ENCODE measurements around the gene MAP1LC3B2. TPM values are rescaled to one million over a fixed set of nuclear protein-coding genes. Genes with fewer than 3 reads are reported as not detected.

The MAP1LC3B2 gene
- total RNA-seq, 1 donor from 2014 or later, result 0.46 TPM

GRCh38 chr12:116594325-116595038, 35.3 kb downstream of the MAP1LC3B2 start:
- DNase-seq (ENCODE audit: low read depth, low spot score), result no peak

- no peak for DNase-seq (ENCODE audit: low read depth, low spot score)
These were observed 36.0 kb downstream of the MAP1LC3B2 start for GRCh38 chr12:116595186-116595585.

- no peak for DNase-seq (ENCODE audit: low read depth, low spot score)
These were observed 36.5 kb downstream of the MAP1LC3B2 start for GRCh38 chr12:116595672-116596071.

GRCh38 chr12:116597886-116598285, 38.7 kb downstream of the MAP1LC3B2 start:
- DNase-seq (ENCODE audit: low read depth, low spot score), result no peak

- DNase-seq (ENCODE audit: low read depth, low spot score), result no peak
These were observed 39.4 kb downstream of the MAP1LC3B2 start for GRCh38 chr12:116598311-116599284.

GRCh38 chr12:116599285-116600136, 40.3 kb downstream of the MAP1LC3B2 start:
- DNase-seq (ENCODE audit: low read depth, low spot score), result peak; percentile 37

- no peak for DNase-seq (ENCODE audit: low read depth, low spot score)
These were observed 42.1 kb downstream of the MAP1LC3B2 start for GRCh38 chr12:116600959-116601918.

- no peak for DNase-seq (ENCODE audit: low read depth, low spot score)
These were observed 43.0 kb downstream of the MAP1LC3B2 start for GRCh38 chr12:116601933-116602810.

GRCh38 chr12:116603546-116604177, 44.5 kb downstream of the MAP1LC3B2 start:
- no peak for DNase-seq (ENCODE audit: low read depth, low spot score)

- no peak for DNase-seq (ENCODE audit: low read depth, low spot score)
These were observed 45.2 kb downstream of the MAP1LC3B2 start for GRCh38 chr12:116604178-116604895.

- no peak for DNase-seq (ENCODE audit: low read depth, low spot score)
These were observed 45.9 kb downstream of the MAP1LC3B2 start for GRCh38 chr12:116604951-116605641.

GRCh38 chr12:116606397-116606796, 47.2 kb downstream of the MAP1LC3B2 start:
- no peak for DNase-seq (ENCODE audit: low read depth, low spot score)

- no peak for DNase-seq (ENCODE audit: low read depth, low spot score)
These were observed 47.9 kb downstream of the MAP1LC3B2 start for GRCh38 chr12:116607039-116607438.

GRCh38 chr12:116609319-116610114, 50.3 kb downstream of the MAP1LC3B2 start:
- DNase-seq (ENCODE audit: low read depth, low spot score), result no peak

- no peak for DNase-seq (ENCODE audit: low read depth, low spot score)
These were observed 51.9 kb downstream of the MAP1LC3B2 start for GRCh38 chr12:116610971-116611541.

- no peak for DNase-seq (ENCODE audit: low read depth, low spot score)
These were observed 53.3 kb downstream of the MAP1LC3B2 start for GRCh38 chr12:116612436-116612835.
